Effector CD4-positive, alpha-beta T cell (primary cell): ENCODE results near the gene SRP72.
"Not testable (repeated sequence)": the region's sequence is repeated elsewhere in the genome, so short reads cannot be mapped to it uniquely, and the experiment has no call there.

ENCODE experiments used
- DNase-seq: peaks from one replicate; pipeline ENCODE4 v3.0.0-alpha.2; 2020
- total RNA-seq: gene quantifications from one replicate; lab custom pipeline; 2026; lab: John Stamatoyannopoulos, UW

SRP72 gene, protein sequence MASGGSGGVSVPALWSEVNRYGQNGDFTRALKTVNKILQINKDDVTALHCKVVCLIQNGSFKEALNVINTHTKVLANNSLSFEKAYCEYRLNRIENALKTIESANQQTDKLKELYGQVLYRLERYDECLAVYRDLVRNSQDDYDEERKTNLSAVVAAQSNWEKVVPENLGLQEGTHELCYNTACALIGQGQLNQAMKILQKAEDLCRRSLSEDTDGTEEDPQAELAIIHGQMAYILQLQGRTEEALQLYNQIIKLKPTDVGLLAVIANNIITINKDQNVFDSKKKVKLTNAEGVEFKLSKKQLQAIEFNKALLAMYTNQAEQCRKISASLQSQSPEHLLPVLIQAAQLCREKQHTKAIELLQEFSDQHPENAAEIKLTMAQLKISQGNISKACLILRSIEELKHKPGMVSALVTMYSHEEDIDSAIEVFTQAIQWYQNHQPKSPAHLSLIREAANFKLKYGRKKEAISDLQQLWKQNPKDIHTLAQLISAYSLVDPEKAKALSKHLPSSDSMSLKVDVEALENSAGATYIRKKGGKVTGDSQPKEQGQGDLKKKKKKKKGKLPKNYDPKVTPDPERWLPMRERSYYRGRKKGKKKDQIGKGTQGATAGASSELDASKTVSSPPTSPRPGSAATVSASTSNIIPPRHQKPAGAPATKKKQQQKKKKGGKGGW
- total RNA-seq, result 87.1 reads per million, percentile 80 among the genes with 10 or more reads in this experiment

DNA sequence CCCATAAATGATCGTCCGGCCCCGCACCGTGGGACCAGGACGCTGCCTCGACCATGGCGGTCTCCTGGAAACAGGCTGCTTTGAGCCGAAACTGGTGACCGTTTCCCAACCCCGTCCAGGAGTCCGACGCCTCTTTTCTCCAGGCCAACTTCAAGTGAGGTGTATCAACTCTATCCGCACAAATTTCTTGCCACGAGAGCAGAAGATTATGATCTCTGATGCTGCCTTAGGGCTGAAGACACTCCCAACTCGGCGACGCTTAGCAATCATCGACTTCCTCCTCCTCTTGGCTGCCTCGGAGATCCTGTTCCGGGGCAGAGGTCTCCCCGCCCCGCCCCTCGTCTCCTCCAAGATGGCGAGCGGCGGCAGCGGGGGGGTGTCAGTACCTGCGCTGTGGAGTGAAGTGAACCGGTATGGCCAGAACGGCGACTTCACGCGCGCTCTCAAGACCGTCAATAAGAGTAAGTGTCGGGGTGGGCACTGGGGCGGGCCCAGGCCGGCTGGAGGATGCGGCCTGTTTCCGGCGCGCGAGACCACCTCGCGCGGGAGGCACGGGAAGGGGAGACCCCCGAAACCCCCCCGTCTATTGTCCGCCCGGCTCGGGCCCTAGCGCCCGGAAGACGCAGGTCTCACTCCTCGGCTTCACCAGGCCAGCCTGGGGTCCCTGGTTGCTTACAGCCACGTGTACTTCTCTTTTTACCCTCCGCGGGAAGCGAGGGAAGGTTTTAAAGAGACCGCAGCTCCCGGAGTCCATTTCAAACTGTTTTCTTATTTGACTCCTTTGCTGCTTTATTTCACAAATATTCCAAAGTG is at the start of gene SRP72:
Gene SRP72, plus strand, starts transcription at position 334 of the 813 bp plus-strand sequence. Its CDS starts 19 bp downstream, at position 353.
- DNase-seq, result peak; percentile 92

DNA sequence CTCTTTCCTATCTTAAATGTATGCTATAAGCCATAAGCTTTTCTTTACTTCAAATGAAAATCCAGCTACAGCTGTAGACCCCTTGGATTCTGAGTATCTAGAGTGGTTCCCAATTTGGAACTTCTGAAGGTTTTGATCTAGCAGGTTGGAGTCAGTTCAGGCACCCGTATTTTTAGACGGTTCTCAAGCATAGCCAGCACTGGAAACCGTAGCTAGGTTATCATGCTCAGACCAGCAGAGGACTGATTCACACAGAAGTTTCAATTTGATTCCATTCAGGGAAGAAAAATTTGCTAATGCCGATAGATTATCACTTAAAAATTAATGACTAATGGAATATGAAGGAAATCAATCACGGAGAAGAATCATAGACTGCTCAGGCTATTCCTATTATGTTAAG is 43.2 kb upstream of the SRP72 start:
- DNase-seq, result no peak

DNA sequence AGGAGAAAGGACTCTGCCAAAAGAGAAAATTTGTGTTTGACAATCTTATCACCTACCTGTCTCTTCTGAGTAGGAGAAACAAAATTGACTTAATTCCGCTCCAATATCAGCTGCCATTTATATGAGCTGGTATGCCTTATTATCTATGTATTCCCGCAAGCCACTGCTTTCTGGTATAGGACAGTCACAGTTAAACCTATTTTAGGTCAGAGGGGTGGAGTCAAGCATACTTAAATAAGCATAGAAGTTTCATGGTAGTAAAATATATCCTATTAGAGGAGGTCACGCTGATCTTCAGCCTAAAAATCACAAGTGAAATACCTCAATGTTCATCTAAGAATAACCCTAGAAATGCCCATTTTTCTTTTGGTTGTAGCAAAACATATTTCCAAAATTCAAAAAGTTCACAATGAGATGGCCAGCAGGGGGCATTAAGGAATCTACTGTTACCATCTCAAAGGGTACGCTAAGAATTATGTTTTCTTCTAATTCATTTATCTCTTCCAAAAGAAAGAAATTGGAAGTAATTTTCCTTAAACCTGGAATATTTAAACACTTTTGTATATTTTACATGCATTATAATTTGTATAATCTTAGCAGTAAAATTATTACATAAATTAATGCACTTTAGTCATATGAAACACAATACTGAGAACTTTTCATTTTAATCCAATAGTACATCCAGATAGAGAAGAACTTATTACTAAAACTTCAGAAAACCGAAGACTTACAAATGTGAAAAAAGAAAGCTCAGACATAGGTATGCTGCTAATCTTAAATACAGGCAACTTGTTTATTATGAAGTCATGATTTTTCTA is 42.5 kb upstream of the SRP72 start:
- peak; percentile 35 for DNase-seq

DNA sequence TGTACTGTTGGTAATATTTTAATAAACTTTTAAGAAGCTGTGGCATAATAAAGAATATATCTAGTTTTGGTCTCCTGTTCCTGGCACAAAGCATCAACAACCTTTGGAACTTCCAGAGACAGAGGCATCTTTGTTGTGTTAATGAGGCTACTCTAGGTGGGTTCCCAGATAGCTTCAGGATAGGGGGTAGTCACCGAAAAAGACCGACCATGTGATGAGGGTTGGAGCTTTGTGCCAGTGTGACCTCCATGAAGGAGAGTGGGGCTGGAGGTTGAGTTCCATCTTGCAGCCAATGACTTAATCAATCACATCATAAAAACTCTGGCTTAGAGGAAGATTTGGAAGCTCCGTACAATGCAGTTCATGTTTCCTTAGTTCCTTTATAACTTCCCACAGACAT is 41.9 kb upstream of the SRP72 start:
- no peak for DNase-seq

DNA sequence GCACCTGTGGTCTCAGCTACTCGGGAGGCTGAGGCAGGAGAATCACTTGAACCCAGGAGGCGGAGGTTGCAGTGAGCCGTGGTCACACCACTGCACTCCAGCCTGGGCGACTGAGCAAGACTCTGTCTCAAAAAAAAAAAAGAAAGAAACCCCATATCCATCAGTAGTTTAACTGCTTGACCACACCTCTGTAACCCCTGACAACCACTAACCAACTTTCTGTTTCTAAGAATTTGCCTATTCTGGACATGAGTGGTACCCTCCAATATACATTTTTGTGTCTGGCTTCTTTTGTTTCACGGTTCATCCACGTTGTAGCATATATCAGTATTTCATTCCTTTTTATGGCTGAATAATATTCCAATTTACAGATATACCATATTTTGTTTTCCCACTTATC is 41.1 kb upstream of the SRP72 start:
- DNase-seq, result no peak

DNA sequence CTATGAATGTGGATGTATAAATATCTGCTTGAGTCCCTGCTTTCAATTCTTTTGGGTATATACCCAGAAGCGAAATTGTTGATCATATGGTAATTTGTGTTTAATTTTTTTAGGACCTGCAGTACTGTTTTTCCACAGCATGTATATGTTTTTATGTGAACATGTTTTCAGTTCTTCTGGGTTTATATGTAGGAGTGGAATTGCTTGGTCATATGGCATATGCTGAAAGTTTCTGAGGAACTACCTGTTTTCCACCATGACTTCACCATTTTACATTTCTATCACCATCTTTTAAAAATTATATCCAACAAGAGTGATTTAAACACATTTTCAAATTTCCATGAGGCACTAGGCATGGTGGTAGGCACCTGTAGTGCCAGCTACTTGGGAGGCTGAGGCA is 40.2 kb upstream of the SRP72 start:
- DNase-seq, result no peak

DNA sequence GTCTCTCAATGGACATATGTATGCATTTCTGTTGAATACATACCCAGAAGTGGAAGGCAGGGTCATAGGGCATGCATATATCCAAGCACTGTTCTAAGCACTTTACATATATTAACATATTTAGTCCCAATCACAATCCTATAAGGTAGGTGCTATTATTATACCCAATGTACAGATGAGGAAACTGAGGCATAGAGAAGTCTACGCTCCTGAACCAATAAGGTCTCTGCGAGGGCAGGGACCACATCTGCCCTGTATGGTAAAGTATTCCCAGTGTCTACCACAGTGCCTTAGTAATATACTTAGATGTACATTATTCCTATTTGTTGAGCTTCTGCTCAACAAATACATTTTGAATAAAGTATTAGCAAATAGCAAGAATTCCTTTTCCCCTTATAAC is 37.2 kb upstream of the SRP72 start:
- no peak for DNase-seq

DNA sequence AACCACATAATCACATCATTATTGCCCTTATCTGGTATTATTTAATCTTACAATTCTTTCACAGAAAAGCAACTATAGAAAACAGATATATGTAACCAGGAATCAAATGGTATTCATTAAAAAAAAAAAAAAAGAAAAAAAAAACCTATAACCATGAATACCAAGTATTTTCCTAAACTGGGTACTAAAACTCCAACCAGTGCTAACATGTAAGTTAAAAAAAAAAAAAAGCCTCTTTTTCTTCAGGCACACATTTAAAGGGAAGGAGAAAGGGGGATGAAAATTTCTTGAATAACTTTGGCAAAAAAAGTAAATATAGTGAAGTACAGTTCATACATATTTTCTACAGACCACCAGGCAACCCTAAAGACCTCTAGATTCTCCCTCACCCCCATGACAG is 34.1 kb upstream of the SRP72 start:
- DNase-seq, result no peak

DNA sequence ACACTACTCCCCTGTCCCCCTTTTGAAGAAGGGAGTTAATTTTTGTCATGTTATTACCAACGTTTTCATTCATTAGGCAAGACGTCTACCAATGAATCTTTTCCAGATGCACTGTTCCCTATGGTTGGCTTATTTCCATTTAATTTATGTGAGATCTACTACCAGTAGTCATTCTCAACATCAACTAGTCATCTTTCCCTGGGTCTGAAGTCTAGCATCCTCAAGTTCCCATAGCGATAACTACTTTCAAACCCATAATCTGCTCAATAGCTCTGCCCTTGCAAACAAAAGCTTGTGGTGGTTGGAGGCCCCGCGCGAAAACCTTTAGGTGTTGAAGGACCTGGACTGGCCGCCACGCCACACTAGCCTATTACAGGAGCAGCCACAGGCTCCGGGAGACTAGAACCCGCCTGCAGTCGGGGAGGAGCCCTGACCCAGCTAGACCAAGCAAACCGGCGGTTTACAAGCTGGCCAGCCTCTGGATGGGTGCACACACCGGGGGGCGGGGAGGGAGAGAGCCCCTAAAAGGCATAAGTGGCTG is 32.7 kb upstream of the SRP72 start:
- no peak for DNase-seq

DNA sequence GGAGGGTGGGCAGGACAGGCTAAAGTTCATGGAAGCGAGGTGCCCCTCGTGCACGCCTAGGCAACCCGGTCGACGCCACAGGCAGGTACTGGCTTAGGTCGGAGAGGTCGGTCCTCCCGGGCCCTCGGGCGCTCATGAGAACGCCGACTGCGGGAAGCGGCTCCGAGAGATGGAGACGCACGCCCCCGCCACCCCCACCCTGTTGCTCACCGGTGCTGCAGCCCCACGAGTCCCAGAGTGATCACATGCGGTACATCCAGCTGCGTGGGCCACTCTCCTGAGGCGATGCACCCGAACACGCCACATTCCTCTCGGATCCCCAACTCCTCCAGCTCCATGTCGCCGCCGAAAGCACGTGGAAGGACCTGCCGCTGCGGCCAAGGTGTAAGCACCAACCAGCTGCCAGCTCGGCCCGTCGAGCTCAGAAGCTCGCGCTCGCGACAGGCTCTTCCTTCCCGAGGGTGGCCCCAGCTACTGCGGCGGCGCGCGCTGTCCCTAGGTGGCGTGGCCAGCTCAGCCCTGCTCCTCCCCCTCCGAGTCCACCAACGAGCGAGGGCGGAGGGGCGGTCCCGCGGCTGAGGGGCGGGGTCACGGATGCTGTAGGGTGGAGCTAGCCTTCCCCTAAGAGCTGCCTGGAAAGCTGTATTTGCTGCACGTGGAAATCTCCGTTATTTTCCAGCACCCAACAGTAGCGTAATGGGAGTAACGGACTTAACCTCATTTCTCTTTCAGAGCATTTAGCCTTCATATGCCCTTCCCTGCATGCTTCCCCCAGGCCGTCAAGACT is 32.1 kb upstream of the SRP72 start, which contains the start of gene PPAT:
Gene PPAT, minus strand, starts transcription at position 476 of the 787 bp plus-strand sequence. Its CDS starts 138 bp downstream, at position 338.
- peak; percentile 98 for DNase-seq

DNA sequence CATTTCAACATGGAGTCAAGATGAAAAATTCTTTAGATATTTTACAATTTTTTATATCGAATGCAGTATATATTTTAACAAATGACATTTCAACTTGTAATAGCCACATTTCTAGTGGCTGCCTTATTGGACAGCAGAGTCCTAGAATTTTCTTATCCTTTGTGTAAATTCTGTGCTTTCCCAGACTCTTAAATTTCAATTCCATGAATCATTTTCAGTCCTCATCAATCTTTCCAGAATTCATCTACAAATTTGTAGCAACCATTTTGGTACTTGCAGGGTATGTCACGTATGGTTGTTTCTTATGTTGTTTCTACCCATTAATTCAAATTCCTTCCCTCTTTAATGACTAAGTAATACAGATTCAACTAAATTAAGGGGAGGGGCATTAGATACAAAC is 28.7 kb upstream of the SRP72 start:
- DNase-seq, result no peak

DNA sequence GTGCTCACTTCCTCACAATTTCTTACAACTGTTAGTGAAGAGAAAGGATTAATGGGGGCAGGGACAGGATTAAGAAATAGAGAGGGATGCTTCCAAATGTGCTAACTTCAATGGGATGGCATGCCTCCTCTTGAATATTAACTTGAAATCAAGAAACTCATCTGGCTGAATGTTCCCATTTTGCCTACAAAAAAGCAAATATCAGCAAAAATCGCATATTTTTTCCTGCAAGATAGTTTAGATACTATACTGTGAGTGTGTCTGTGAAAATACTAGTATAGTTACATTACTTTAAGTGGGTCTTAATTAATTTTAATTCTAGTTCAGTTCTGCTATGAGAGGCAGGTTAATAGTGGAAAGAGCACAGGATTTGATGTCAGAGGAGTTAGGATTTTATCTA is 26.4 kb upstream of the SRP72 start:
- no peak for DNase-seq

DNA sequence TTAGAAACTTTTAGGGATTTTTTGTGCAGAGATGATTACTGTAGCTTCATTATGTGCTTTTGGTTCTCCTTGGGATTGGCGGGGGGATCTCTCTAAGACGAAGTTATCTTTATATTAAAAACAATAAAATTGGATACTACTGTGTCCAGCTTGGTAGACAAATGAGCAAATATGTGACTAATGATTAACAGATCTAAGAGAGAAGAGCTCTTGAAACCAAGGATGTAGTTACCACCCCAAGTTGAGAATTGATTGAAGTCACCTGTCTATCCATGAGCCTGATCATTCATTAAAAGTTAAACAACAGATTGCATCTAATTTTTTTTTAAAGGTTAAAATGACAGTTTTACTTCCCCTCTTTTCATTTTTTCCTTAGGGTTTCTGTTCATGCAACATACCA is 22.7 kb upstream of the SRP72 start:
- DNase-seq, result no peak

DNA sequence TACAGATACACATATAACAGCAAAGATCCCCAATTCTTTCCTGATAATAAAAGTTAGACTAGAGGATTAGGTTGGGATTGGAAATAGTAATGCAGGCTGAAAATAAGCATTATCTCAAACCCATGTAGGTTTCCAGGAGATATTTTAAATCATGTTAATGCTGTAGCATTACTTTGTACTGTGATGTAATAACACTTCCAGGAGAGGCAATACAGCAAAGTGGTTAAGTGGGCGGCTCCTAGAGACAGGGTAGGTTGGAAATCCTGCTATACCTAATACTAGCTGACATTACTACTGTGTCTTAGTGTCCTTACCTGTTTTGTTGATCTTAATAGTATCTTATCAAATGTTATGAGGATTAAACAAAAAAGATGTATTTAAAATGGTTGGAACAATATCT is 21.7 kb upstream of the SRP72 start:
- no peak for DNase-seq

DNA sequence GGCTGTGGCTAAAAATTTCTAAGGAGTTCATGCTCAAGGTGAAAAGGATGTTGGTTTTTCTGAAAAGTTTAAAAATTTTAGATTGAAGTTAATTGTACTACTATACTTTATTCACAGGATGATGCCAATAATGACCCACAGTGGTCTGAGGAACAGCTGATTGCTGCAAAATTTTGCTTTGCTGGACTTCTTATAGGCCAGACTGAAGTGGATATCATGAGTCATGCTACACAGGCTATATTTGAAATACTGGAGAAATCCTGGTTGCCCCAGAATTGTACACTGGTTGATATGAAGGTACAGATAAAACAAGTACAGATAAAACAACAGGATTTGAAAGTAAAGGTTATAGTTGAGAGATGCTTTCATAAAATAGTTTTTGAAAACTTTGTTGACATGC is 19.1 kb upstream of the SRP72 start:
- no peak for DNase-seq

DNA sequence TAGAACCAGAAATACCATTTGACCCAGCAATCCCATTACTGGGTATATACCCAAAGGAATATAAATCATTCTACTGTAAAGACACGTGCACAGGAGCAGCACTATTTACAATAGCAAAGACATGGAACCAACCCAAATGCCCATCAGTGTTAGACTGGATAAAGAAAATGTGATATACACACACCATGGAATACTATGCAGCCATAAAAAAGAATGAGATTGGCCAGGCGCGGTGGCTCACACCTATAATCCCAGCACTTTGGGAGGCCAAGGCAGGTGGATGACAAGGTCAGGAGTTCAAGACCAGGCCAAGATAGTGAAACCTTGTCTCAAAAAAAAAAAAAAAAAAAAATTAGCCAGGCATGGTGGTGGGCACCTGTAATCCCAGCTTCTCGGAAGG is 17.9 kb upstream of the SRP72 start:
- DNase-seq, result not testable (repeated sequence)

DNA sequence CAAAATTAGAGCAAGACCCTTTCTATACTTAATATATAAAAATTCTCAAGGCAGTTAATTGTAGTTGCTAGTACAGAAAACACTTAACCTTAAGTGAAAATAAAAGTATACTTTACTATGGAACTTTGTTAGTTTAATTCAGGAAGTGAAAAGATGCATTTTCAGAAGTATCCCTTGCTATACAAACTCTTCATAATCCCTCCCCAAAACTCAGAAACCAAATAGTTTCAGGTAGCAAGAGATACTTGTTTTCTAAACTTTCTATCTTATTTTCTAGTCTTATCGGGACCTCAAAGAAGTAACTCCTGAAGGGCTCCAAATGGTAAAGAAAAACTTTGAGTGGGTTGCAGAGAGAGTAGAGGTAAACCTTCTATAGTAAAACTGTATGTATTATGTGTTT is 17.1 kb upstream of the SRP72 start:
- no peak for DNase-seq

DNA sequence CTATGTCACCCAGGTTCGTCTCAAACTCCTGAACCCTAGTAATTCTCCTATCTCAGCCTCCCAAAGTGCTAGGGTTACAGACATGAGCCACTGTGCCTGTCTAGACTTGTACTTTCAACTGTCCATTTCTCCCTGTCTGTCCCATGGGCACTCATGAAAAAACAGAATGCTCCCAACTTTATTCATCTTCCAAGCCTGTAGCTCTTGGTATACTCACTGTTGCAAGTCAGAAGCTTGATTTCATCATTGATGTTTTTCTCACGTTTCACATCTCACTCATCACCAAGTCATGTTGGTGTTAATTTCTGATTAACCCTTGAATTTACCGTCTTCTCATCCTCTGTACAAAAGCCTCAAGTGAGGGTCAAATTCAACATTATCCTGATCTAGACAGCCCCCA is 7.3 kb upstream of the SRP72 start:
- no peak for DNase-seq

DNA sequence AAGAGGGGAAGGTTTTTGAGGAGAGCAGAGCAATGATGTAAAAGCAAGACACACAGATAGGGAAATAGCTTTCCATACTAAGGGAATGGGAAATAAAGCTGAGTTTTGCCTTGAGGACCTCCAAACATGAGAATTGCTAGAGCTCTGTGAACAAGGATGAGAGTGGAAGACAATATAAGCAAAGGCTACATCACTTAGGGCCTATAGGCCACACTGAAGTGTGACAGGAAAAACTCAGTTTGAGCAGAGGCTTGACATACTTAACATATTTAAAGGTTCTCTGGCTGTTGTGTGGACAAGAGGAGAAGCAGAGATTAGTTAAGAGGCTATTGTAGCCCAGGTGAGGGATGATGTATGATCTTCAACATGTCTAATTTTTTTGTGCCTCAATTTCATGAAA is 5.3 kb upstream of the SRP72 start:
- no peak for DNase-seq

DNA sequence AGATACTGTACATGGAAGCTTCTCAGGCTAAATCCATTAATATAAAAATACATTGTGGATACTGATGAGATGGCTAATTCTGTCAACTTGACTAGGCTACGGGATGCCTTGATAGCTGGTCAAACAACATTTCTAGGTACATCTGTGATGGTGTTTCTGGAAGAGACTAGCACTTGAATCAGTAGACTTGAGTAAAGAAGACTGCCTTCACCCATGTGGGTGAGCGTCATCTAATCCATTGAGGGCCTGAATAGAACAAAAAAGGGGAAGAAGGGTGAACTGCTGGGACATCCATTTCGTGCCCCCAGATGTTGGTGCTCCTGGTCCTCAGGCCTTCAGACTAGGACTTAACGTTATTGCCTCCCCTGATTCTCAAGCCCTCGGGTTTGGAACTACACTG is 3.7 kb upstream of the SRP72 start:
- no peak for DNase-seq

DNA sequence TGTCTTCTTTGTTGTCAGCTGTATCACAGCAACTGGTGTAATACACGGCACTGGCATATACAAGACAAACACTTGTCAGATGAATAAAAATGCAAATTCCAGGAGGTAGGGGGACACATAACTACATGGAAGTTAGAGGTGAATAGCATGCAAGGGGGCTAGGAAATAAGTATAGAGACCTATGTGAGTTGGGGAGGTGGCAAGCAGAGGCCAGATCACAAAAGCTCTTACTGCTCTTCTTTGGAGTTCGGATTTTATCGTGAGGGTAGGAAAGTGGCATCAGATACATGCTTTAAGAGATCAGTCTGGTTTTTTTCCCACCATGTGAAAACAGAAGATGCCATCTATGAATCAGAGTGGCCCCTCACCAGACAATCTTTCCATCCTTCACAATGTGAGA is 2.8 kb upstream of the SRP72 start:
- no peak for DNase-seq
